Tibial artery (tissue), 4 donors: ENCODE results near the gene KCNJ16.

Experiments
- DNase-seq, 2 donors: peaks; one replicate each; pipeline ENCODE4 v3.0.0-alpha.2; 2019
- H3K27ac ChIP-seq, 2 donors: fragments of 200-600 bp; sonication (generic) in 1 of 2; 1 replicate in 1 of 2; 2 replicates in 1 of 2; pipeline ENCODE4 v1.5.1; 2018 to 2019; ENCODE audit warnings: mild to moderate bottlenecking in 1 of 2
- H3K27me3 ChIP-seq, 2 donors: fragments of 200-600 bp; sonication (generic) in 1 of 2; one replicate each; pipeline versions ENCODE4 v1.5.1 to v1.6.0; 2016 to 2019
- H3K36me3 ChIP-seq, 3 donors: fragments of 200-600 bp; sonication (generic) in 2 of 3; one replicate each; pipeline ENCODE4 v1.5.1; 2016 to 2019; ENCODE audit warnings: mild to moderate bottlenecking in 2 of 3
- H3K4me1 ChIP-seq, 4 donors: fragments of 200-600 bp; sonication (generic) in 2 of 4; 1 replicate in 3 of 4; 2 replicates in 1 of 4; pipeline ENCODE4 v1.5.1; 2016 to 2019
- H3K4me3 ChIP-seq, 2 donors: fragments of 200-600 bp; sonication (generic) in 1 of 2; 1 replicate in 1 of 2; 2 replicates in 1 of 2; pipeline ENCODE4 v1.5.1; 2018 to 2019; ENCODE audit warnings: mild to moderate bottlenecking in 2 of 2
- H3K9me3 ChIP-seq, 3 donors: fragments of 200-600 bp; sonication (generic) in 1 of 3; one replicate each; pipeline ENCODE4 v1.5.1; 2016 to 2019
- intact Hi-C: fragments of 100-400 bp; cut with DNase I; formaldehyde crosslinking; loops from one replicate; pipeline ENCODE4 v1.15.0; 2023; ENCODE audit warnings: low total_unique reads
- TF ChIP-seq, protein P1 (sequence below), 2 experiments: fragments of 200-600 bp in 1 of 2; fragments of 450-650 bp in 1 of 2; IDR thresholded peaks; one replicate each; pipeline ENCODE4 v1.5.1; 2017 to 2019; ENCODE audit warnings: antibody characterized with exemption in 2 of 2, mild to moderate bottlenecking in 1 of 2, moderate library complexity in 1 of 2

The KCNJ16 gene

DNA sequence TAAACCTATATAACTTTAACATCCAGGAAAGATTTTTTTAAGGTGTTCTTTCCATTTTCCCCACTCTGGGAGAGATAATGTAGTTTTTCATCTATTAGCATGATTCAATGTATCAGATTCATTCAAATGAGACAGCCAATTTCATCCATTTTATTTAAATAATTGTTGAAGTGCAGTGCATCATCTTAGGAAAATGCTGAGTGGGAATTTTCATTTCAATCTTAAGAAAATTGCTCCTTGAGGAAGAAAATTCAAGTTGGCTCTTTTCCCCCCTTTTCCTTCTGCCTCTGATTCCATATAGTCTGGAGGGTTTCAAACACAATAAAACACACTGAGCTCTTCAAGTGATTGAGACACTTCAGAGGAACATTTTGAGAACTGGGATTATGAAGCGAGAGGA lies 3.4 kb upstream of the KCNJ16 start:
- Histone ChIP-seq H3K27me3 (no peaks in the 10 kb centered on the region), H3K4me1 (no peaks in the 10 kb centered on the region), H3K27ac (no peak overlapping the region), H3K36me3 (no peaks in the 10 kb centered on the region), H3K4me3 (no peak overlapping the region), H3K9me3 (no peaks in the 10 kb centered on the region)
- intact Hi-C loops: no loop called here
- TF ChIP-seq, protein P1, sequence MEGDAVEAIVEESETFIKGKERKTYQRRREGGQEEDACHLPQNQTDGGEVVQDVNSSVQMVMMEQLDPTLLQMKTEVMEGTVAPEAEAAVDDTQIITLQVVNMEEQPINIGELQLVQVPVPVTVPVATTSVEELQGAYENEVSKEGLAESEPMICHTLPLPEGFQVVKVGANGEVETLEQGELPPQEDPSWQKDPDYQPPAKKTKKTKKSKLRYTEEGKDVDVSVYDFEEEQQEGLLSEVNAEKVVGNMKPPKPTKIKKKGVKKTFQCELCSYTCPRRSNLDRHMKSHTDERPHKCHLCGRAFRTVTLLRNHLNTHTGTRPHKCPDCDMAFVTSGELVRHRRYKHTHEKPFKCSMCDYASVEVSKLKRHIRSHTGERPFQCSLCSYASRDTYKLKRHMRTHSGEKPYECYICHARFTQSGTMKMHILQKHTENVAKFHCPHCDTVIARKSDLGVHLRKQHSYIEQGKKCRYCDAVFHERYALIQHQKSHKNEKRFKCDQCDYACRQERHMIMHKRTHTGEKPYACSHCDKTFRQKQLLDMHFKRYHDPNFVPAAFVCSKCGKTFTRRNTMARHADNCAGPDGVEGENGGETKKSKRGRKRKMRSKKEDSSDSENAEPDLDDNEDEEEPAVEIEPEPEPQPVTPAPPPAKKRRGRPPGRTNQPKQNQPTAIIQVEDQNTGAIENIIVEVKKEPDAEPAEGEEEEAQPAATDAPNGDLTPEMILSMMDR (IDR thresholded peaks at IDR 0.05): no peak
- DNase-seq: no peak

DNA sequence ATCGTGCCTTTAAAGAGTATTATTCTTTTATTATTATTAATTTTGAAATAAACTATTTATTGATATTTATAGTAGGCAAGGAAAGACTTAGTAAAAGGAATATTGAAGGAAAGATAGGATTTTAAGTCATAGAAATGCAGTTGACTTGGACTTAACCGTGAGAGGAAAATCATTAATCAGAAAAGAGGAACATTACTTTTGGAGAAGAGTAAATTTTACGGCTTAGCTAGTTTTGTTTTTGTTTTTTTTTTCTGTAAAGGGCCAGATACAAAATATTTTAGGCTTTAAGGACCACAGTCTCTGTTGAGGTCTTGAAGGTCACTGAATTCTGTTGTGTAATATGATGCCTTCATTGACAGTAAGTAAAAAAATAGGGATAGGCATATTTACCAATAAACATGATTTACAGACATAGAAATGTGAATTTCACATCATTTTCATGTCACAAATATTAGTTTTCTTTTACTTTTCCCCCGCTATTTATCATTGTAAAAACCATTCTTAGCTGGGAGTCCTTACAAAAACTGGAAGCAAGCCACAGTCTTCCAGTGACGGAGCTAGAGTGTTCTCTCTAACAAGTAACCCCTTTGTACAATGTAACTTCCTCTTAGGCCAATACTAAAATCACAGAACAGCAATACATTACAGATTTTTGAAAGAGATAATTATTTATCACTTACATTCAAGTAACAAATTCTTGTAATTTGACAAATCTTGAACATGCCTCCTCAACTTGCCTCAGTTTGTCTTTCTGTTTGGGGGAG lies 2.3 kb upstream of the KCNJ16 start:
- no peaks in the 10 kb centered on the region for H3K36me3 ChIP-seq
- no peaks in the 10 kb centered on the region for H3K4me1 ChIP-seq
- intact Hi-C loops: no loop called here
- no peak for DNase-seq
- H3K9me3 ChIP-seq: no peaks in the 10 kb centered on the region
- H3K27ac ChIP-seq: no peak overlapping the region
- no peak overlapping the region for H3K4me3 ChIP-seq
- TF ChIP-seq, protein P1 (IDR thresholded peaks at IDR 0.05): no peak
- no peaks in the 10 kb centered on the region for H3K27me3 ChIP-seq

DNA sequence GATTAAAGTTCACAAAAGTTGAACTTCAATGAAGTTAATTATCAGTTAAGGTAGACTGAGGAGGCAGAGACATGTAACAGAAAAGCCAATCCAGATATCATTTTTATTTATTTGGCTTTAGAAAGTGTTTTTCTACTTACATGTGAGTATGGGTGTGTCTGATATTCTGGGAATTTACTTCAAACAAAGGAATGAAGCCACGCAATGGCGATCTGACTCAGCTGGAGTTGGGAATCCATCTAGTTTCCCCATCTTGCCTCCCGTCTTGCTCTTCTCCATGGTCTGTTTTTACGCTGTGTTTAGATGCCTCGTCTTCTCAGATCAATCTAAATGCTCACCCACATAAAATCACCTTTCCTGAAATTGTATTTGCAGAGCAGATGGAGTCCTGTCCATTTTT lies 1.7 kb upstream of the KCNJ16 start:
- H3K4me1 ChIP-seq: no peaks in the 10 kb centered on the region
- intact Hi-C loops: no loop called here
- no peaks in the 10 kb centered on the region for H3K36me3 ChIP-seq
- no peaks in the 10 kb centered on the region for H3K27me3 ChIP-seq
- no peaks in the 10 kb centered on the region for H3K9me3 ChIP-seq
- no peak for DNase-seq
- no peak overlapping the region for H3K4me3 ChIP-seq
- TF ChIP-seq, protein P1 (IDR thresholded peaks at IDR 0.05): no peak
- H3K27ac ChIP-seq: no peak overlapping the region

DNA sequence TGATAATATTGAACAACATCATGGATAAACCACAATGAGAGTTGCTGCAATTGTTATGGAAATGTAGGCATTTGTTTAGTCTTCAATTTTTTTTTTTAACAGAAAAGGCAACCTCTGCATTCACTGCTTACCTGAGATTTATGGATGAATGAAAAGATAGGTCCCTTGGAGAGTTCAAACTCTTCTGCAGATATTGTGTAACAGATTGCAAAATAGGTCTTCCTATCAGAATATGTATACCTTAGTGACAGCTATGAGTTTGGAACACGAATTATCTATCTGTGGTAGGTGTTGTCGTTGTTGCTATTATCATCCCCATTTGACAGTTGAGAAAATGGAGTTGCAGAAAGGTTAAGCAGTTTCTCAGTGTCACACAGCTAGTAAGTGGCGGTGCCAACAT lies 1.2 kb upstream of the KCNJ16 start:
- H3K27me3 ChIP-seq: no peaks in the 10 kb centered on the region
- H3K4me1 ChIP-seq: no peaks in the 10 kb centered on the region
- intact Hi-C loops: no loop called here
- H3K27ac ChIP-seq: no peak overlapping the region
- no peak overlapping the region for H3K4me3 ChIP-seq
- no peaks in the 10 kb centered on the region for H3K9me3 ChIP-seq
- DNase-seq: no peak
- TF ChIP-seq, protein P1 (IDR thresholded peaks at IDR 0.05): no peak
- H3K36me3 ChIP-seq: no peaks in the 10 kb centered on the region

DNA sequence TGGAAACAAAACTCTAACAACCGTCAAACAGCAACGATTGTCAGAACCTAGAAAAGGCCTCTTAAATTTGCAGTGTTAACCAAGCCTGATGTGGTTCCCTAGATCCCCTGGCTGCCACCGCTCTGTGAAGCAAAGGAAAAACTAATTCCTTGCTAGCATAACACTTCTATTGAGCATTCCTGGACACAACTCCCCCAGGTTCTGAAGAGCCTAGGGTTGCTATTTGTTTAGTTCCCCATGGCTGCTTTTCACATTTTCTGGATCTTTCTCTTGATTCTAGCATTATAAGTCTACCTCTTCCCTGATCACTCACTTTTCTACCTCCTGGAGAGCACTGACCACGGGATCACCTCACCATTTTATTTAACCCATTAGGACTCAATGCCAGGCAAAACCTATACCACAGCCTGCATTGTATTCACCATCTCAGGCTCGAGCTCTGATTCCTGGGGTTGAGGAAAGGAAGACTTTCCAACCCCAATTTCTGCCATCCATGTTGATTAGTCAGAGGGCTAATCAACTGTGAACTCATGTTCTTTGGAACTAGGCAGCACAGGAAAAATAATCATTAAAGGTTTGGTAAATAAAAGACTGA lies 692 bp upstream of the KCNJ16 start:
- intact Hi-C loops: no loop called here
- Histone ChIP-seq H3K4me3 (no peak overlapping the region), H3K27me3 (no peaks in the 10 kb centered on the region), H3K4me1 (no peaks in the 10 kb centered on the region), H3K9me3 (no peaks in the 10 kb centered on the region), H3K27ac (no peak overlapping the region), H3K36me3 (no peaks in the 10 kb centered on the region)
- DNase-seq: no peak
- TF ChIP-seq, protein P1 (IDR thresholded peaks at IDR 0.05): no peak
